RWPE1 (cell line): ENCODE measurements around the gene INPP5A.

Experiments
- CTCF ChIA-PET: fragments of 350-600 bp; sonication (Branson Sonifier 250); formaldehyde crosslinking; extraction: SDS; loops from one replicate; lab custom pipeline; 2021; lab: Yijun Ruan, JAX
- POLR2A ChIA-PET: fragments of 400-600 bp; formaldehyde crosslinking; extraction: SDS; loops from one replicate; lab custom pipeline; 2020; ENCODE audit warnings: antibody characterized with exemption; ENCODE audit not compliant: low non-redundant PET; lab: Yijun Ruan, JAX
- DNase-seq: peaks from one replicate; pipeline ENCODE4 v3.0.0; 2012; ENCODE audit warnings: low spot score
- H3K27ac ChIP-seq: fragments of 450-650 bp; 2 replicates; pipeline ENCODE4 v1.5.1; 2017
- TF ChIP-seq, protein P1 (sequence below): fragments of 450-650 bp; conservative IDR thresholded peaks from 2 replicates; pipeline ENCODE4 v1.5.1; 2017; ENCODE audit warnings: low read depth, mild to moderate bottlenecking

Gene INPP5A

DNA sequence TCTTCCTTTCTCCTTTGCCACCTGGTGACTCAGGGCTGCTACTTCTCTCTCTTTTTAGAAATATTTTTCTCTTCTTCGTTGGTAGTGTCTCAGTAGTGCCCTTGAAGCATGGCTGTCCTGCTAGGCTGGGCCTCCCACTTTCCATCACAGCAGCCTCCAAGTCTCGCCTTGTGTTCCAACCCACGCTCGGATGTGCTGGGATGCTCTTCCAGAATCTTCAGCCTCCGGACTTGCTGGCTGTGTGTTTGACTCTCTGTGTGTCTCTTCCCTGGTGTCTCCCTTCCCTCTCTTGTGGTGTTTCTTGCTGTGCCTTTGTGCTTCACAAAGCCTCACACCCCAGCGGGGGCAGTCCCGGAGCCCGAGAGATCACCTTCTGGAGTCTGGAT is 100.5 kb downstream of the INPP5A start:
- H3K27ac ChIP-seq = no peak overlapping the region
- POLR2A ChIA-PET = no interaction called here
- CTCF ChIA-PET = interaction anchor here (1.2 to 1.3 kb wide), 2 partner anchors 174 to 182 kb away, joined by 5 to 6 read pairs; no protein-coding TSS in a partner anchor
- no peak for DNase-seq
- TF ChIP-seq, protein P1, sequence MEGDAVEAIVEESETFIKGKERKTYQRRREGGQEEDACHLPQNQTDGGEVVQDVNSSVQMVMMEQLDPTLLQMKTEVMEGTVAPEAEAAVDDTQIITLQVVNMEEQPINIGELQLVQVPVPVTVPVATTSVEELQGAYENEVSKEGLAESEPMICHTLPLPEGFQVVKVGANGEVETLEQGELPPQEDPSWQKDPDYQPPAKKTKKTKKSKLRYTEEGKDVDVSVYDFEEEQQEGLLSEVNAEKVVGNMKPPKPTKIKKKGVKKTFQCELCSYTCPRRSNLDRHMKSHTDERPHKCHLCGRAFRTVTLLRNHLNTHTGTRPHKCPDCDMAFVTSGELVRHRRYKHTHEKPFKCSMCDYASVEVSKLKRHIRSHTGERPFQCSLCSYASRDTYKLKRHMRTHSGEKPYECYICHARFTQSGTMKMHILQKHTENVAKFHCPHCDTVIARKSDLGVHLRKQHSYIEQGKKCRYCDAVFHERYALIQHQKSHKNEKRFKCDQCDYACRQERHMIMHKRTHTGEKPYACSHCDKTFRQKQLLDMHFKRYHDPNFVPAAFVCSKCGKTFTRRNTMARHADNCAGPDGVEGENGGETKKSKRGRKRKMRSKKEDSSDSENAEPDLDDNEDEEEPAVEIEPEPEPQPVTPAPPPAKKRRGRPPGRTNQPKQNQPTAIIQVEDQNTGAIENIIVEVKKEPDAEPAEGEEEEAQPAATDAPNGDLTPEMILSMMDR = peak; percentile 44; the same call in 1 of the 2 replicates

GRCh38 chr10:132639470-132639869 is 101.9 kb downstream of the INPP5A start:
- CTCF ChIA-PET = interaction anchor here (0.6 to 1.3 kb wide), 5 partner anchors 15 to 601 kb away, joined by 3 to 6 read pairs (median 4); no protein-coding TSS in a partner anchor
- TF ChIP-seq, protein P1 = no peak
- POLR2A ChIA-PET = no interaction called here
- no peak for DNase-seq
- no peak overlapping the region for H3K27ac ChIP-seq

GRCh38 chr10:132640326-132641125 is 102.9 kb downstream of the INPP5A start:
- ChIA-PET POLR2A (no interaction called here), CTCF (interaction anchor here (0.6 to 1.1 kb wide), 4 partner anchors 17 to 599 kb away, joined by 3 to 4 read pairs (median 3); no protein-coding TSS in a partner anchor)
- DNase-seq = no peak

GRCh38 chr10:132641401-132641800 is 103.8 kb downstream of the INPP5A start:
- POLR2A ChIA-PET = no interaction called here
- CTCF ChIA-PET = no interaction called here
- TF ChIP-seq, protein P1 = no peak
- no peak overlapping the region for H3K27ac ChIP-seq
- no peak for DNase-seq

More at GRCh38 chr10:132640326-132641125, 102.9 kb downstream of the INPP5A start:
- no peak overlapping the region for H3K27ac ChIP-seq
- TF ChIP-seq, protein P1 = no peak

- TF ChIP-seq, protein P1 = no peak
- no peak overlapping the region for H3K27ac ChIP-seq
- no peak for DNase-seq
- ChIA-PET CTCF (interaction anchor here (0.6 to 2.1 kb wide), 3 partner anchors 13 to 19 kb away, joined by 3 to 8 read pairs (median 4); no protein-coding TSS in a partner anchor), POLR2A (no interaction called here)
These were observed 104.6 kb downstream of the INPP5A start for GRCh38 chr10:132641966-132642731.

- TF ChIP-seq, protein P1 = no peak
- ChIA-PET CTCF (interaction anchor here (2.1 kb wide), 1 partner anchor 12 kb away, joined by 8 read pairs; no protein-coding TSS in a partner anchor), POLR2A (no interaction called here)
- no peak for DNase-seq
- no peak overlapping the region for H3K27ac ChIP-seq
These were observed 105.1 kb downstream of the INPP5A start for GRCh38 chr10:132642732-132643008.
